K562 (cell line): ENCODE data around the gene RHOXF1. TPM values are rescaled to one million over a fixed set of nuclear protein-coding genes. Genes with fewer than 3 reads are reported as not detected.
A peak's percentile ranks its signal among the peaks of the same experiment; 100 is the strongest.
"Not testable (repeated sequence)": the region's sequence is repeated elsewhere in the genome, so short reads cannot be mapped to it uniquely, and the experiment has no call there.

Source experiments
- ATAC-seq: fragments of 200-7000 bp; cut with Tn5 transposase; 3 replicates; pipeline ENCODE4 v1.9.1; 2020; ENCODE audit warnings: moderate library complexity
- BruUV-seq: library from RNA; stranded (reverse); fragments of 400-500 nt; replicated peaks from 2 replicates; lab custom pipeline; 2021; lab: Mats Ljungman, UMichigan
- CTCF ChIA-PET: fragments of 300-600 bp; formaldehyde crosslinking; extraction: SDS; loops from one replicate; lab custom pipeline; 2021; ENCODE audit warnings: low intra/inter-chr PET ratio; lab: Yijun Ruan, JAX
- POLR2A ChIA-PET: fragments of 300-600, 350-650 bp; sonication (Branson Sonifier 250); formaldehyde crosslinking; extraction: SDS; loops from one replicate; lab custom pipeline; 2021; ENCODE audit warnings: antibody characterized with exemption, inconsistent platforms; lab: Yijun Ruan, JAX
- DNase-seq, 4 experiments: peaks; one replicate each; pipeline versions ENCODE4 v3.0.0 to v3.0.0-alpha.2; 2011 to 2018; ENCODE audit warnings: low spot score in 3 of 4, mixed read lengths in 3 of 4; ENCODE audit errors: extremely low read depth in 1 of 4
- FAIRE-seq: peaks from 2 replicates; lab custom pipeline; 2011; peaks lifted over from hg19 to GRCh38; lab: Jason Lieb, UNC
- H2AFZ ChIP-seq: 2 replicates; pipeline ENCODE4 v1.6.0; 2011; ENCODE audit warnings: low read depth, low read length, control low read depth, inconsistent platforms
- H3K27ac ChIP-seq: fragments of 200-600 bp; 3 replicates; pipeline ENCODE4 v1.8.0; 2011; ENCODE audit warnings: low read depth, mild to moderate bottlenecking, control low read depth, inconsistent platforms, low read length, moderate library complexity, mixed read lengths; ENCODE audit errors: extremely low read depth
- H3K27me3 ChIP-seq, 2 experiments: fragments of 300-600 bp in 1 of 2; 2 replicates in 1 of 2; 3 replicates in 1 of 2; pipeline versions ENCODE4 v1.6.0 to v1.8.0; 2011; ENCODE audit warnings: inconsistent platforms in 2 of 2, low read length in 2 of 2, mild to moderate bottlenecking in 1 of 2, mixed read lengths in 1 of 2, moderate library complexity in 1 of 2; ENCODE audit not compliant: control insufficient read depth in 2 of 2, insufficient read depth in 2 of 2
- H3K36me3 ChIP-seq: fragments of 300-600 bp; 3 replicates; pipeline ENCODE4 v1.8.0; 2011; ENCODE audit warnings: mild to moderate bottlenecking, low read length, inconsistent platforms; ENCODE audit not compliant: control insufficient read depth, insufficient read depth
- H3K4me1 ChIP-seq, 2 experiments: fragments of 200-600 bp in 1 of 2; replicated peaks in 1 of 2; 2 replicates in 1 of 2; 3 replicates in 1 of 2; pipeline versions ENCODE4 v1.5.1 to v1.8.0; 2011; ENCODE audit warnings: inconsistent platforms in 2 of 2, low read length in 2 of 2, mild to moderate bottlenecking in 1 of 2, mixed read lengths in 1 of 2, moderate library complexity in 1 of 2; ENCODE audit not compliant: control insufficient read depth in 2 of 2, insufficient read depth in 2 of 2
- H3K4me2 ChIP-seq: 2 replicates; pipeline ENCODE4 v1.6.1; 2011; ENCODE audit warnings: low read length, control low read depth, inconsistent platforms, mixed read lengths; ENCODE audit not compliant: insufficient read depth
- H3K4me3 ChIP-seq: fragments of 200-600 bp; sonication (generic), shearing (Covaris generic); 2 replicates; pipeline ENCODE4 v1.5.1; 2016; ENCODE audit warnings: control low read depth, inconsistent platforms
- H3K79me2 ChIP-seq: fragments of 200-600 bp; 3 replicates; pipeline ENCODE4 v1.8.0; 2011; ENCODE audit warnings: low read length, inconsistent platforms; ENCODE audit not compliant: control insufficient read depth, insufficient read depth
- H3K9ac ChIP-seq, 2 experiments: 2 replicates each; pipeline versions ENCODE4 v1.6.0 to v1.6.1; 2011; ENCODE audit warnings: low read depth in 2 of 2, low read length in 2 of 2, control low read depth in 1 of 2, inconsistent platforms in 1 of 2, mild to moderate bottlenecking in 1 of 2, mixed read lengths in 1 of 2; ENCODE audit not compliant: insufficient read depth in 1 of 2
- H3K9me1 ChIP-seq: one replicate; pipeline ENCODE4 v1.6.0; 2011; ENCODE audit warnings: inconsistent platforms, mild to moderate bottlenecking, low read length, moderate library complexity; ENCODE audit not compliant: control insufficient read depth, insufficient read depth
- H3K9me3 ChIP-seq: replicated peaks from 2 replicates; pipeline ENCODE4 v1.5.1; 2011; ENCODE audit warnings: low read depth, low read length, inconsistent platforms; ENCODE audit not compliant: control insufficient read depth, insufficient read depth
- H4K20me1 ChIP-seq: replicated peaks from 2 replicates; pipeline ENCODE4 v1.6.1; 2011; ENCODE audit warnings: low read length, inconsistent platforms, mixed read lengths; ENCODE audit not compliant: control insufficient read depth, insufficient read depth
- PRPF4 ChIP-seq: fragments of 200-400 bp; formaldehyde crosslinking; IDR thresholded peaks from one replicate; pipeline ENCODE4 v1.6.1; 2017; ENCODE audit warnings: low read length, low read depth, mild to moderate bottlenecking; ENCODE audit not compliant: insufficient read depth, poor library complexity, severe bottlenecking
- RFX5 ChIP-seq: IDR thresholded peaks from 2 replicates; pipeline ENCODE4 v1.6.1; 2011; ENCODE audit warnings: low read depth, mild to moderate bottlenecking, improper control_type of control experiment, low read length
- ZNF274 ChIP-seq: IDR thresholded peaks from 2 replicates; pipeline ENCODE4 v1.6.1; 2011; ENCODE audit warnings: low read depth, mild to moderate bottlenecking, low read length, moderate library complexity, borderline replicate concordance
- WGBS: fragments of 100-300 bp; shearing (Covaris generic); methylation state at CpG from one replicate; pipeline ENCODE4 v1.1.6; 2016; ENCODE audit warnings: low coverage, mixed read lengths; ENCODE audit not compliant: insufficient coverage; ENCODE audit errors: missing lambda C conversion rate; 5-methylcytosine and 5-hydroxymethylcytosine counted together
- in situ Hi-C: fragments of 300-500 bp; cut with MboI; formaldehyde crosslinking; loops from 4 replicates; pipeline ENCODE4 v1.15.0; 2018; ENCODE audit warnings: inconsistent platforms, mixed read lengths
- intact Hi-C: fragments of 100-400 bp; cut with micrococcal nuclease; formaldehyde crosslinking; loops from 2 replicates; pipeline ENCODE4 v1.14.2; 2022
- polyA plus RNA-seq, 8 experiments: library from polyadenylated mRNA; depleted of rRNA in 4 of 8; stranded (reverse) in 5 of 8; unstranded in 3 of 8; fragments of >200 nt; fragmentation: Nextera tagmentation in 2 of 8; fragmentation: Illumina TruSeq in 1 of 8; extraction: Ambion mirVana in 2 of 8; extraction: Trizol in 1 of 8; gene quantifications; 2 replicates each; pipeline versions ENCODE4 v1.2.1 to v1.2.3, GENCODE V29; 2011 to 2014; ENCODE audit warnings: inconsistent platforms in 1 of 8, missing spikeins in 1 of 8
- total RNA-seq, 7 experiments: library from RNA; depleted of rRNA in 6 of 7; stranded (reverse); fragments of >200 nt in 6 of 7; fragmentation: Illumina TruSeq in 2 of 7; extraction: Trizol in 2 of 7; gene quantifications; 2 replicates each; pipeline versions ENCODE4 v1.2.1 to v1.2.3, GENCODE V29; 2011 to 2021; ENCODE audit warnings: low replicate concordance in 1 of 7

Gene RHOXF1
- total and polyA plus RNA-seq, 9 of the 15 experiments (the other 6 are each of a cell fraction or from before 2014, with no cell fraction given): 0.17 TPM; not detected in 8

GRCh38 chrX:120136128-120136527 lies 20.4 kb upstream of the RHOXF1 start (continued):
- TF ChIP-seq ZNF274 (no peak), PRPF4 (no peak), RFX5 (no peak)

GRCh38 chrX:120128306-120128846 lies 12.7 kb upstream of the RHOXF1 start:
- 0 out of 3 replicates have a peak, but pooled peaks have one; percentile 33 for ATAC-seq

More at GRCh38 chrX:120128306-120128846, 12.7 kb upstream of the RHOXF1 start:
- H4K20me1 ChIP-seq, CTCF ChIA-PET, intact Hi-C loops, FAIRE-seq, H3K27me3 ChIP-seq, H3K36me3 ChIP-seq, H3K9me3 ChIP-seq, in situ Hi-C loops, H3K4me3 ChIP-seq, DNase-seq, H3K4me1 ChIP-seq, H3K9ac ChIP-seq, H3K79me2 ChIP-seq, H3K4me2 ChIP-seq, H3K27ac ChIP-seq, BruUV-seq, H3K9me1 ChIP-seq: not testable (repeated sequence)
- 33% methylated on average over 5 of the region's 5 CpGs for WGBS
- 0 out of 2 replicates have a peak overlapping the region, but pooled peaks have one; percentile 31 for H2AFZ ChIP-seq
- POLR2A ChIA-PET: interaction anchor here (1.2 kb wide), 1 partner anchor 11 kb away, joined by 4 read pairs; no protein-coding TSS in a partner anchor
